GM19023 (cell line): ENCODE measurements around the gene RIN3.

Source experiments
- ATAC-seq: cut with Tn5 transposase; IDR thresholded peaks from one replicate; pipeline ENCODE4 v1.9.1; 2021; ENCODE audit warnings: mild to moderate bottlenecking, moderate library complexity; ENCODE audit not compliant: unreplicated experiment

Gene RIN3, protein sequence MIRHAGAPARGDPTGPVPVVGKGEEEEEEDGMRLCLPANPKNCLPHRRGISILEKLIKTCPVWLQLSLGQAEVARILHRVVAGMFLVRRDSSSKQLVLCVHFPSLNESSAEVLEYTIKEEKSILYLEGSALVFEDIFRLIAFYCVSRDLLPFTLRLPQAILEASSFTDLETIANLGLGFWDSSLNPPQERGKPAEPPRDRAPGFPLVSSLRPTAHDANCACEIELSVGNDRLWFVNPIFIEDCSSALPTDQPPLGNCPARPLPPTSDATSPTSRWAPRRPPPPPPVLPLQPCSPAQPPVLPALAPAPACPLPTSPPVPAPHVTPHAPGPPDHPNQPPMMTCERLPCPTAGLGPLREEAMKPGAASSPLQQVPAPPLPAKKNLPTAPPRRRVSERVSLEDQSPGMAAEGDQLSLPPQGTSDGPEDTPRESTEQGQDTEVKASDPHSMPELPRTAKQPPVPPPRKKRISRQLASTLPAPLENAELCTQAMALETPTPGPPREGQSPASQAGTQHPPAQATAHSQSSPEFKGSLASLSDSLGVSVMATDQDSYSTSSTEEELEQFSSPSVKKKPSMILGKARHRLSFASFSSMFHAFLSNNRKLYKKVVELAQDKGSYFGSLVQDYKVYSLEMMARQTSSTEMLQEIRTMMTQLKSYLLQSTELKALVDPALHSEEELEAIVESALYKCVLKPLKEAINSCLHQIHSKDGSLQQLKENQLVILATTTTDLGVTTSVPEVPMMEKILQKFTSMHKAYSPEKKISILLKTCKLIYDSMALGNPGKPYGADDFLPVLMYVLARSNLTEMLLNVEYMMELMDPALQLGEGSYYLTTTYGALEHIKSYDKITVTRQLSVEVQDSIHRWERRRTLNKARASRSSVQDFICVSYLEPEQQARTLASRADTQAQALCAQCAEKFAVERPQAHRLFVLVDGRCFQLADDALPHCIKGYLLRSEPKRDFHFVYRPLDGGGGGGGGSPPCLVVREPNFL

DNA sequence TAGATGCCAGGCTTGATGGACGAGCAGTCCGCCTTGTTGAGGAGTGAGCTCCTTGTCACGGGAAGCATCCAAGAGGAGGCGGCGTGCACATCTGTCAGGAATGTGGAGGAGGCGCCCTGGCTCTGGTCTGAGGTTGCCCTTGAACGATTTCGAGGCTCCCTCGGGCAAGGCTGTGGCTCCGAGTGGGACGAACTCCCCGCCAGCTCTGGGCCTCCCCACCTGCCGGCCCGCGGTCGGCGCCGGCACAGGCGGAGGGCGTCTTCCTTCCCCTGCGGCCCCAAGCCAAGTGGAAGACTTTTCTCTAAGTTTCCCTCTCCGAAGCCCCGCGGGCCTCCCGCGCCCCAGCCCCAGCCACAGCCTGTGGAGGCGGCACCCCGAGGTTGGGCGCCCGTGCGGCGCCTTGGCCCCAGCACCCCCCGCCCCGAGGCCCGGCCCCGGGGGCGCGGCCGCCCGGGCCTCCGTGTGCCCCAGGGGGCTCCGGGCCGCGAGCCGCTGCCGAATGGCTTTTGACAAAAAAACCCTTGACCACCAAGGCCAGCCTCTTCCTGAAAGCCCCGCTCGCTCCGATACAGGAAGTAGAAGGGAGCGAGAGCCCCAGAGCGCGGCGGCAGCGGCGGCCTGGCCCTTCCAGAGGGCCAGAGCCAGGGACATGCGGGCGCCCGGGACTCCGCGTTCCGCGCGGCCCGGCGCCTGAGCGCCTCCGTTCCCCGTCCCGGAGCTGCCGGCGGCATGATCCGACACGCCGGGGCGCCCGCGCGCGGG, at the start of gene RIN3:
Gene RIN3 (plus strand): TSS at position 578 of the 762 bp plus-strand sequence. CDS start 152 bp downstream, at position 730.
- peak; percentile 66 for ATAC-seq

DNA sequence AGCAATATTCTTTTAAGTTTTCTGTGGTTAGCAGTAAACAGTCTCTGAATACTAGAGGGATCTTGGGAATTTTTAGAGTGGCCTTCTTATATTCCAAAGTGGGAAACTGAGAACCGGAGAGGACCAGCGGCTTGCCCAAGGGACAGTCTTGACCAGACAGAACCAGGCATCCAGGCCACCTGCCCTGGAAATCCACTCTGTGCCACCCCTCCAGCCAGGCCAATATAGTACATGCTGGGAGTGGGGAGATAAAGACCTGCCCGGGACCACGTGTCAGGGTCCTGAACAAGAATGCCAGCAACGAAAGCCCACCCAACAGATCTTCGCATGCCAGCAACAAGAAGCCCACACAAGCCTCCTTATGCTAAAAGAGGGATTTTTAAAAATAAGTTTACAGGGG, 49.4 kb upstream of the RIN3 start:
- no peak for ATAC-seq

DNA sequence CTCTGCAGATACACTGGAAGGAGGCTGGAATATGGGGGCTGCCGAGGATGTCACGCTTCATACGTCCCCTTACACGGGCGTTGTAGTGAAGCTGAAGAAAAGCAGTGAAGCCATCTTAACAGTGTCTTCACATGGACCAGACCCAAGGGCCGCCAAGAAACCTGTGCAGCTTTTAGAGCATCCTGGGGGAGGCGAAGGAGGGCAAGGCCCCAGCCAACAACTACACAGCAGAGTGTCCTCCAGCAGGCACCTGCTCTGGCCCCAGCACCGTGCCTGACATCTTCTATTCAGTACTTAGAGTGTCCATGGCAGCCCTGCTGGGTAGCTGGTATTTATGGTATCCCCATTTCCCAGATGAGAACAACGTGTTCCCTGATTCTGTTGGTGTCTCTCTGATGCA, 48.9 kb upstream of the RIN3 start:
- no peak for ATAC-seq

DNA sequence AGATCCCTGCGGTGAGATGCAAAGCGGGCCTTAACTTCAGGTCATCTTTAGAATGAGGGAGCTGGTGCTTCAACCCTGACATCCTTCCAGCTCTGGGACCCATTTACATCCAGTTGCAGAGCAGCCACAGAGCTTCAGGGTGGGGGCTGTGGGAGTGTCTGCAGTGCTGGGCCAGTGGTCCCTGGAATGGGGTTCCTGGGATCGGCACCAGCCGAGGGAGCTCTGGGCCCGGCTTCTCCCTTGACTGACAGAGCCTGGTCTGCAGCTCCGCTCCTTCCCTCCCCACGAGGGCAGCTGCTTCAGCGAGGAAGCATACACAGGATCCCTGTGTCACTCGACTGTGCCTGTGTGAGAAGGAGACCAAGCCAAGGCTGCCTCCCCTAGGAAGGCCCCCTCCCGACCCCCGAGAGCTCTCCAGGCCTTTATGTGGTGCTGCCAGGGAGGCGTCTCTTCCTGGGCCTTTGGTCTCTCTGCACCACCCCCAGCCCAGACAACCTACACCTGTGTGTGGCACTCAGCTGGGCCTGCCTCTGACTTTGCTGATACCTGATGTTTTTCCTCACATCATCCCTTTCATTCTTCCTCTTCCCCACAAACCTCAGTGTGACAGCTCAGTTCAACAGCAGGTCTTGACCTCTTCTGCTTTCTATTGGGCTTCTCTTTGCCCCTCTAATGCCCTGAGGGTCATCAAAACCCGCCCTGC, 48.1 kb upstream of the RIN3 start:
- no peak for ATAC-seq

DNA sequence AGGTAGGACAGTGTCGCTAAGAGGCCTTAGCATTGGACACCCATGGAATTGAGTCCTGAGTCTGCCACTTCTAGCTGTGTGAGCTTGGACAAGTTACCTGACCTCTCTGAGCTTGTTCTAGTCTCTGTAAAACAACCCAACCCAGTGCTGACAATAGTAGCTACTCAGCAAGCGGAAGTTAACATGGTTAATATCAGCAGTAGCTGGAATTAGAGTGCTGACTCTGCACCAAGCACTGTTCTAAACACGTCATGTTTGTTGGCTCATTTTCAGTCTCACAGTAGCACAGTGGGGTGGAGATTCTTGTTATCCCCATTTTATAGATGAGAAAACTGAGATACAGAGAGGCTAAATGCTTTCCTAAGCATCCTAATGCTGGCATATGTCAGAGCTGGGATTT, 47.5 kb upstream of the RIN3 start:
- ATAC-seq, result no peak

DNA sequence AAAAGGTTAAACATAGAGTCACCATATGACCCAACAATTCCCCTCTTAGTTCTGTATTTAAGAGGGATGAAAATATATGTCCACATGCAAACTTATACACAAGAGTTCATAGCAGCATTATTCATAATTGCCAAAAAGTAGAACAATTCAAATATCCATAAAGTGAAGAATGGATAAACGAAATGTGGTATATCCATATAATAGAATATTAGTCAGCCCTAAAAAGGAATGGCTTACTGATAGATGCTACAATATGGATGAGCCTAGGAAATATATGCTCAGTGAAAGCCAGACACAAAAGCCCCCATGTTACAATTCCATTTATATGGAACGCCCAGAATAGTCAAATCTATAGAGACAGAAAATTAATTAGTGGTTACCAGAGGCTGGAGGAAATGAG, 44.1 kb upstream of the RIN3 start:
- no peak for ATAC-seq

DNA sequence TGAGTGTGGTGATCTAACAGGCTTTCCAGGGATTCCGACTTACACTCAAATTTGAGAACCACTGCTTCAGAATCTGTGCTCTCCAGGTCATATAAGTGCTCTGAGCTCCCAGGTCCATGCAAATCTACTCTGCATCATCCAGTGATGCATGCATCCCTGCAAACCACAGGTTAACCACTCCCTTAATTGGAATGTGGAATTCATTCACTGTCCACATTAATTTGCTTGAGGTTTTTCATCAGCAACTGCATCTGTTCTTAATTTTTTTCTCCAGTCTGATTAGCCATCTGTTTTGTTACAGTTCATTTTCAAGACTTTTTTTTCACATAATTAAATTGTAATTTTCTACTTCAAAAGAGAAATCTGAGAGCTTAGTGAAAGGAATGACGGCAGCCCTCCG, 43.4 kb upstream of the RIN3 start:
- no peak for ATAC-seq

DNA sequence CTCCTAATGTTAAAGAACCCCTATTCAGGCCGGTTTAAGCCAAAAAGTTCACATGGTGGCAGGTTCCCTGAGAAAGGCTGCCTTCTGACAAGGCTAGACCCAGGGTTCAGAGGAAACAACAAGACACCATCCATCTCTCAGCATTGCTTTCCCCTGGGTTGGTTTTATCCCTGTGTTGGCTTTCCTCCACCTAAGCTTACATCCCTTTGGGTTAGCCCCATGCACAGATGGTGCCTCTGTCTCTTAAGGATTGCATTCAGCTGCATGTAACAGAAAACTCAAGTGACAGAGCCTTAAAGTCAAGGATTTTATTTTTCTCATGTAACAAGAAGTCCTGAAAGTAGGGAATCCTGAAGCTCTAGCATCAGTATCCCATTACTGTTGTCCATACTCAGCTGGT, 42.8 kb upstream of the RIN3 start:
- ATAC-seq, result no peak

DNA sequence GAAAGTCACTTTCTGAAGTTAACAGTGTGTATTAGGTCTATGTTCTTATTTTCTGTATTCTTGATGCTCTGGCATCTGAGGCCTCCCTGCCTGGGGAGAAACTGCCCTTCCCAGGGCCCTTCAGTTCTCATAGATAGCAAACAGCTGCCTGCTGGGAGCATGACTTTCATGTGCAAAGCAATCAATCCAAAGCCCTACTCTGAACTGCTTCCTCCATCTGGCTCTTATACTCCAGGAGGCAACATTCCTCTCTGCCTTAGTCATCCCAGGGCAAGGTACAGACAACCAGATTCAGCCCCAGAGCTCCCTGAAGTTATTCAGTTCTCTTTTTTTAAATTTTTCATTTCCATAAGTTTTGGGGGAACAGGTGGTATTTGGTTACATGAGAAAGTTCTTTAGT, 41.7 kb upstream of the RIN3 start:
- no peak for ATAC-seq

DNA sequence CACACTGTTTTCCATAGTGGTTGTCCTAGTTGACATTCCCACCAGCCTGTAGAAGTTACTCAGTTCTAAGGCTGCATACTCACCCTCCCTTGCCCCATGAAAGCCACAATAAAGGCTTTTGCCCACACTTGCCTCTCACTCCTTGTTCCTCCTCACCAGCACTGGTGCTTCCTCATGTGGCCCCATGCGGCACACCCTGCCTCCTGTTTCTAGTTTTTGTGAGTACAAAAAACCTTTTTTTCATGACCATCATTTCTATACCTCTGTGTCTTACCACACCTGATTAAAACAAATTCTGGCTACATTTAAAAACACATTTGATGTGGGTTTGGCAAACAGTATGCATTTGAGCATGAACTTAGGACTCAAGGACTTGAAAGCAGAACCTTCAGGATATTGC, 40.7 kb upstream of the RIN3 start:
- no peak for ATAC-seq

DNA sequence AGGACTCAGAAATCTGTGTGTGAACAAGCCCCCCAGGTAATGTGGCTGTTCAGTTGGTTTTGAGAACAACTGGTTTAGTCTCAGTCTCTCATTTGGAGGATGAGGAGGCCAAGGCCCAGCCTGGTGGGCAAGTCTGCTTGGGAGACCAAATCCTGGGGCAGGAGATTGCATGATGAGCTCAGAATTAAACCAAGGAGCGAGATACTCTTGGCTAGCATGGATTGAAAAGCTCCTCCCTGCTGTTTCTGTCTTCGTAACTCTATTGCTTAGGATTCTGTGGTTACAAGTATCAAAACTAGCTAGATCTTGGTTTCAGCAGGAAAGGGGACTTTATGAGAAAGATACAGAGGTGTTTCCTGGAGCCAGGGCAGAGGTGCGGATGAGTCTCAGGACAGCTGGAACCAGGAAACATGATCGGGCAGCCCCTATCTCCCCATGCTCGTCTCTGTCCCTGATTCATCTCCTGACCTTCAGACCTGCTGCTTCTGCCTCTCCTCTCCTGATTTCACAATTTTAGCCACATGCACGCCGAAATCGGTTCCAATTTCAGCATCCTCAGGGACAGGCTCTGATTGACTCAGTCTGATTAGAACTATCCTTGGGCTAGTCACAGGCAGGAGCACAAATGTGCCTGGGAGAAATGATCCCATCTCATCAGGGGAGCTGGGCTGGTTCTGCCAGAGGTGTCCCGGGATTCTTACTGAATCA, 40.2 kb upstream of the RIN3 start:
- ATAC-seq, result no peak

DNA sequence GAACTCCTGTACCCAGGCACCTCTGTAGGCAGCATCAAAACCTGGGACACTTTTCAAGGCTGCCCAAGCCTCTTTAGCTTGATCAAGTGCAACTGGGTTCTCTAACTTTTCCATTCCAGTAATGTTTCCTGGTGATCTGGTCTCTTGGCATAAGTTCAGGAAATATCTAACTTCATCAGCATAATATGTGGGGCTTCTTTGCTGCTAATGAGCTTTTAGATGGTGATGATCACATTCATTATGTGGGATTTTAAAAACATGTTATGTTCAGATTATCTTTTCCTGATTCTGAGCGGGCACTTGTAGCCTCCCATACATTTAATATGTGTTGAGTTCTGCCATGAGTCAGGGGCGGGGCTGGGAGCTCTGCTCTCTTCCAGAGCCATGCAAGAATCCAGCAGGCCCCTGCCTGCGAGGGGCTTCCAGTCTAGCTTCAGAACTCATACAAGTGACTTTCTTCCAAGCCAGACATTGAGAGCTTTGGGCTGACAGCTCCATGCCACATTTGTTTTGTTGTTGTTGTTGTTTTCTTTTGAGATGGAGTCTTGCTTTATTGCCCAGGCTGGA, 39.5 kb upstream of the RIN3 start:
- no peak for ATAC-seq

DNA sequence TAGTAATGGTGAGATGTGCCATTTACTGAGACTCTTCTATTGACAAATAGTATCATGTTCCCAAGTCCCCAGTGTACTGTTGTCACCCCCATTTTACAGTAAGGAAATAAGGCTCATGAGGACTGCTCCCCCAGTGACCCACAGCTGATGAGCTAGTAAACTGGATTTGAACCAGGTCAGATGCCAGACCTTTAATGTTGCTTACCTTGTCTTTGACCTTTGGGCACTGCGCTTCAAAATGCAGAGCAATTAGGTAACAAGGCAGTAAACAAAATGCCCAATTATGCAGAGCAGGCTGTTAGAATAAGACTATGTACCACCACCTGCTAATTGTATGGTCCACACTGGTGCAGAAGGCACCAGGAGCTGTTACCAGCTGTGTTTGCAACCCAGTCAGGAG, 38.5 kb upstream of the RIN3 start:
- no peak for ATAC-seq

DNA sequence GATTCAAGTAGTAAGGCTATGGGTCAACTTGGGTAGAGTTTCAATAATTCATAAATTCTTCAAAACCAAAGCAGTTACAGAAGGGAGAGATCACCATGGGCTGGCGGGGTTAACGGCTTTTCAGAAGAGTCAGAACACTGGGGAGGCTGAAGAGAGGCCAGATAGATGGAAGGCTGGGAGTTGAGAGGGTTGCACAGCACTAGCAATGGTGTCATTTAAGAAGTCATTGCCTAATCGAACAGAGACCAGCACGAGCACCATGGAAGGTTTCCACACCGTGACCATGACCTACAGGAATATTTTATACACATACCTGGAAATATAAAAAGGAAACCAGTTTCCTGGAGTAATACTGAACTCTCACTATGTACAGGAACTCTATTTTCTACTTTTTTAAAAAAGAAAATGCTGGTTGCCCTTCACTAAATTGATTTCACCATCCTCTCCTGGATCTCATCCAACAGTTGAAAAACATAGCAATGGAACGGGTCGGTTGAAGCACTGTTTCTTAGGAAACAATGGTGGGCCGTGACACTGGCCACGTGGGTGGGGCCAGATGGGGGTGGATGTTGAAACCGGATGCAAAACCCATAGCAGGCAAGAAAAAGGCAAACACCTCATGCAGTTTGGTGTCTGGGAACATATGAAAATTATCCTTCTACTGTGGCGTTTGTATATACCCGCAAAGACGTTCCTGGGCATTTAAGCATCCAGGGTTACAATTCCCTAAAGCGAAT, 38.0 kb upstream of the RIN3 start:
- ATAC-seq, result no peak

DNA sequence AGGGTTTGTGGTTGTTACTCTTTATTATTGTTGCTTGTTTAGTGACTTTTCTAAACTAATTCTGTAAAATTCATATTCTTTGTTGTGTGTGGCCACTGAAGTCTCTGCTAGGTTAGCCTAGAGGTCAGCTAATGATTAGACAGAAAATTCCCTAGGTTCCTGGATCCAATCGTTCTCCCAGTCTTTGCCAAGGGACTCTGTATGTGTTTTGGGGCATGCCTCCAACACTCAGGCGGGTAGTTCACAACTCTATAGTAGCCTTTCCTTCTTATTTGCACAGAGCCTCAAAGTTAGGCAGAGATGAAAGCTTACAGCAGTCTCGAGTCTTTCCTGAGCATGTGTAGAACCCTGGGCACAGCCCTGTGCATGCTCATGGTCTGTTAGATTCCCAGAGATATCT, 32.7 kb upstream of the RIN3 start:
- ATAC-seq, result no peak

DNA sequence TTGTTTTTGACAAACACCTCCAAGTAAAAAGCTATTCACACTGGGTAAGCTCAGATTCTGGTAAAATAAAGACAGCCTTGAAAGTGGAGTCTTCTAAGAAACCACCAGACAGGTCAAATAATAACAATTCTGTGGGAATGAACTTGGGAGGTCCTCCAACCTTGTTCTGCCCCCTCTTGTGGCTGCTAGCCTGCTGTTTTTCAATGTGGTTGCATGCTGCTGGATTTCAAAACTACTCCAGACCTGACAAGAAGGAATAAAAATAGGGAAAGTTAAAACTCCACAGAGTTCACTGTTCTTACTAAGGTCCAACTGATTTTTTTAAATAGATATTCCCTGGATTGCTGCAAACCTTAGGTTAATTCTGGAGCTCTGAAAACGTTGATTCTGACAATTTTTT, 32.2 kb upstream of the RIN3 start:
- no peak for ATAC-seq

DNA sequence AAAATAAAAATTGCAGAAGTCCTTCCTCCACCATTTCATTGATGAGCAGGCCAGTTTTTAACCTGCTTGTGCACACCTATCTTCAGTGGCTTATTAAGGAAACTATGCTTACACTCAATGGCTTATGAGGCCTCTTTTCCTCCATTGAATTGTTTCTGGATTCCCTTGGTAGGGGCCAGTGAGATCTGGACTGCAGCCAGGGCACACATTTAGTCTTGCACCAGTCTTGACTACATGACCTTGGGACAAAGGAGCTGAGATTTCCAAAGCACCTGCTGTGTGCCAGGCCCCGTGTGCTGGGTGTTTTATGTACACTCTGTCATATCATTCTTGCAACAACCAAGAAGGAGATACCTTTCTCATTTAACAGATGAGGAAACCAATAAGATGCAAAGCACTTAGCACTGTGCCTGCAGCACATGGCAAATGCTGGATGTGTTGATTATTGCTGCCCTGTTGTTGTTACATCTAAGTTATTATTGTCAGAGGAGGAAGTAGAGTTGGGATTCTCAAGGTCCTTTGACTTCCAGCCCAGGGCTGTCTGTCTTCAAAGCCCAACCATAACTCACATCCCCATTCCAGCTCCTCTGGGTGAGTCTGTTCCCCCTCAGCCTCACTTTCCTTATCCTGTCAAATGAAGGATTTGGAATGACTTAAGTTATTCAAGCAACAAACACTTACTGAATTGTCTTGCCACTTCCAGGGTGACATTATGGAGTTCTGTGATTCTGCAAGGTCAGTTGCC, 31.6 kb upstream of the RIN3 start:
- ATAC-seq, result no peak

DNA sequence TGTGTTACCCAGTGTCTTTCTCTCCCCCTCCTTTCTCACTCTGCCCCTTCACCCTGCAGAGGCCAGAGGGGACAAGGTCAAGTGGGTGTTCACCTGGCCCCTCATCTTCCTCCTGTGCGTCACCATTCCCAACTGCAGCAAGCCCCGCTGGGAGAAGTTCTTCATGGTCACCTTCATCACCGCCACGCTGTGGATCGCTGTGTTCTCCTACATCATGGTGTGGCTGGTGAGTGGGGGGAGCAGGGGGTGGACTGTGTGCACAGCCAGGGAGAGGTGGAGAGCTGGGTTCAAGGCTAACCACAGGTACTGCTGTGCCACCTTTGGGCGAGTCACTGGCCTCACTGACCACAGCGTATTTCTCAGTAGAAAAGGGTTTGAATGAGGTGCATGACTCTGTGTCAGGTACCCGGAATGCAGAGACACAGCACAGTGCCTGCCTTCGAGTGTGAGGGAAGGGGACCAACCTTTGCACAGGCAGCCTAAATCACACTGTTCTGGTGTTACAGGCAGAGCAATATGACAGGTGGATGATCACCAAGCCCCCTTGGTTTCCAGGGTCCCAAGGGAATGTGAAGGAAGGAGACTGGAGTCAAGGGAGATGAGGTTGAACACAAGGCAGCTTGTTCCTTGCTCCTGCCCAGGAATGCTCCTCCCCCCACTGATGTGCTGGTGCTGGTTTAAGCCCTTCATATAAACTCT, 30.8 kb upstream of the RIN3 start:
- ATAC-seq, result no peak
